WI38 (cell line): ENCODE measurements around the gene CRACR2A.

Experiments
- H3K4me3 ChIP-seq: 2 replicates; pipeline ENCODE4 v1.5.1; 2011; ENCODE audit warnings: low read depth, mild to moderate bottlenecking, control low read depth, low read length
- CTCF ChIP-seq: IDR thresholded peaks from 2 replicates; pipeline ENCODE4 v1.5.1; 2012; ENCODE audit warnings: low read depth, mild to moderate bottlenecking, control low read depth, low read length

Gene CRACR2A

DNA sequence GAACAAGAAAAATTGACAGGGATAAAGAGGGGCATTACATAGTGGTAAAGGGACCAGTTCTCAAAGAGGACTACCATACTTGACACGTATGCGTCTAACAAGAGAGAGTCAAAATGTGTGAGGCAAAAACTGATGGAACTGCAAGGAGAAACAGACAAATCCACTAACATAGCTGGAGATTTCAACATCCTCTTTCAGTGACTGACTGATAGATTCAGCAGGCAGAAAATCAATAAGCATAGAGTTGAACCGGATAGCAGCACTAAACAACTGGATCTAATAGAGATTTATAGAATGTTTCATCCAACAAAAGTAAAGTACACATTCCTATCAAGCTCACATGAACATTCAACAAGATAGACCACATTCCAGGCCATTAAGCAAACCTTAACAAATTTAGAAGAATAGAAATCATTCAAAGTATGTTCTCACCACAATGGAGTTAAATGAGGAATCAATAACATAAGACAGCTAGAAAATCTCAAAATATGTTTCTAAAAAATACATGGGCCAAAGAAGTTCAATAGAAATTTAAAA lies 16.1 kb upstream of the CRACR2A start:
- H3K4me3 ChIP-seq, result no peak overlapping the region
- TF ChIP-seq CTCF, result no peak

- no peak overlapping the region for H3K4me3 ChIP-seq
- no peak for TF ChIP-seq CTCF
These were observed 8.3 kb upstream of the CRACR2A start for GRCh38 chr12:3761116-3761735.

- no peak for TF ChIP-seq CTCF
- H3K4me3 ChIP-seq, result no peak overlapping the region
These were observed 7.0 kb upstream of the CRACR2A start for GRCh38 chr12:3759878-3760277.

GRCh38 chr12:3757261-3757660 lies 4.4 kb upstream of the CRACR2A start:
- H3K4me3 ChIP-seq, result no peak overlapping the region
- TF ChIP-seq CTCF, result no peak

DNA sequence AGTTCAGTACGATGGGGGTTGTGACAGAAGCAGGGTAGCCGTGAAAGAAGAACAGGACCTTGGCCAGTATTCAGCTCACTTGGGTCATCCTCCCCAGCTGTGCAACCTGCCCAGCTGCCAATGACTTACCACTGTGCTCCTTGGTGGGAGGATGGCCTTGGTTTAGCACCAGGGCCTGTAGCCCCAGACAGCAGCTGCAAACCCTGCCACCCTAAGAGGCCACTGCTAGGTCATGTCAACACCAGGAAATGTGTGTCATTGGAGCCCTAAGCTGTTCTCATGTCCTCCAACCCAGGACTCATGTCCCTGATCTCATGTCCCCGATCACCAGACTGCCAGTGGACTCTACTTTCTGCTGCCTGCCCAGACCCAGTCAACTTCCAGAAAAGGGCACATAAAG lies 3.0 kb upstream of the CRACR2A start:
- no peak for TF ChIP-seq CTCF
- no peak overlapping the region for H3K4me3 ChIP-seq

DNA sequence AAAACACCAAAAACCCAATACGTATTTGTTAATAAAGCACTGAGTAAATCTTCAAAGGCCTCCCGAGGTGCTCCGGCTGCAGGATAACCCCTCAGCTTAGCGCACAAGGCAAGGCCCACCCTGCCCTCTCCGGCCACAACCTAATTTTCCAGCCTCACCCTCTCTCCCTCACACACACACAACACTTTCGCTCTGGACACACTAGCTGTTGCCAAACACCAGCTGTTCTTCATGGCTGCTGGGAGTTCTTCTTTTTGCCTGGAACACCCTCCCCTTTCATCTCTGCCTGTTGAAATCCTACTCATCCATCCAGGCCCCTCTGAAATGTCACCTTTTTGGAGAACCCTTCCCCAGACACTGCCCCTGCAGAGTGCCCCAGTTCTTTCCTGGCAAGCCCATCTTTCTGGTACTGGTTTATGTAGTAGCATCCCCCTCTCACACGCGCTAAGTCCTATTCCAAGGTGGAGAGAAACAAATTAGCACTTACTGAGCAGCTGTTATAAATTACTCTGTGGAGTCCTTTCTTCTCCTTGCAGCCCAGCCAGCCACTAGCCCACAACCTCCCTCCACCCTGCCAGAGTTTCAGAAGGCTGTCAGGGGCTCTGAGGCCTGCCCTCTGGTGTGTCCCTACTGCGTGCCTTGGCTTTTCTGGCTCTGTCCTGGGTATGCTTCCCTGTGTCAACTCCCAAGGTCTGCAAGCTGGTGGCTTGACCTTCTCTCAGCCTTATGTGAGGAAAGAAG lies 805 bp upstream of the CRACR2A start:
- no peak overlapping the region for H3K4me3 ChIP-seq

More for the DNA sequence above, 805 bp upstream of the CRACR2A start:
- no peak for TF ChIP-seq CTCF
